GM19452 (cell line): ENCODE measurements around the gene ALDH2.
"Not testable (repeated sequence)": the region's sequence is repeated elsewhere in the genome, so short reads cannot be mapped to it uniquely, and the experiment has no call there.

Source experiments
- ATAC-seq: cut with Tn5 transposase; IDR thresholded peaks from one replicate; pipeline ENCODE4 v1.9.1; 2021; ENCODE audit not compliant: unreplicated experiment

Gene ALDH2

GRCh38 chr12:111785651-111786050 lies 18.9 kb downstream of the ALDH2 start:
- ATAC-seq = no peak

- no peak for ATAC-seq
Observed at GRCh38 chr12:111788178-111788654, 21.5 kb downstream of the ALDH2 start.

GRCh38 chr12:111789779-111790178 lies 23.0 kb downstream of the ALDH2 start:
- no peak for ATAC-seq

GRCh38 chr12:111791507-111791906 lies 24.8 kb downstream of the ALDH2 start:
- ATAC-seq = no peak

GRCh38 chr12:111792155-111792855 lies 25.6 kb downstream of the ALDH2 start:
- no peak for ATAC-seq

- ATAC-seq = no peak
Observed at GRCh38 chr12:111792856-111793235, 26.1 kb downstream of the ALDH2 start.

- no peak for ATAC-seq
Observed at GRCh38 chr12:111798182-111798581, 31.4 kb downstream of the ALDH2 start.

GRCh38 chr12:111799758-111800157 lies 33.0 kb downstream of the ALDH2 start:
- no peak for ATAC-seq

GRCh38 chr12:111803038-111803626 lies 36.4 kb downstream of the ALDH2 start:
- ATAC-seq = no peak

- ATAC-seq = no peak
Observed at GRCh38 chr12:111803851-111804250, 37.1 kb downstream of the ALDH2 start.

GRCh38 chr12:111806304-111806703 lies 39.6 kb downstream of the ALDH2 start:
- no peak for ATAC-seq

GRCh38 chr12:111807232-111807631 lies 40.5 kb downstream of the ALDH2 start:
- no peak for ATAC-seq

- ATAC-seq = no peak
Observed at GRCh38 chr12:111812881-111813741, 46.4 kb downstream of the ALDH2 start.

- ATAC-seq = no peak
Observed at GRCh38 chr12:111816065-111816615, 49.4 kb downstream of the ALDH2 start.

GRCh38 chr12:111816898-111817297 lies 50.2 kb downstream of the ALDH2 start:
- not testable (repeated sequence) for ATAC-seq

GRCh38 chr12:111818340-111818739 lies 51.6 kb downstream of the ALDH2 start:
- ATAC-seq = no peak

GRCh38 chr12:111819191-111820158 lies 52.7 kb downstream of the ALDH2 start:
- no peak for ATAC-seq

- ATAC-seq = not testable (repeated sequence)
Observed at GRCh38 chr12:111820828-111821227, 54.1 kb downstream of the ALDH2 start.

- no peak for ATAC-seq
Observed at GRCh38 chr12:111822886-111823285, 56.2 kb downstream of the ALDH2 start.

- no peak for ATAC-seq
Observed at GRCh38 chr12:111823891-111824290, 57.2 kb downstream of the ALDH2 start.
